GM12878 (cell line): ENCODE results near the gene TMPRSS3. TPM values are rescaled to one million over a fixed set of nuclear protein-coding genes. Genes with fewer than 3 reads are reported as not detected.

Experiments
- ATAC-seq: fragments of 200-7000 bp; cut with Tn5 transposase; 3 replicates; pipeline ENCODE4 v1.9.1; 2020; ENCODE audit warnings: mild to moderate bottlenecking, moderate library complexity
- BruUV-seq: library from RNA; stranded (reverse); fragments of 400-500 nt; replicated peaks from 2 replicates; lab custom pipeline; 2021; lab: Mats Ljungman, UMichigan
- CTCF ChIA-PET: fragments of 300-600 bp; sonication (Branson Sonifier 250); formaldehyde crosslinking; extraction: SDS; loops from one replicate; lab custom pipeline; 2021; ENCODE audit warnings: inconsistent platforms; lab: Yijun Ruan, JAX
- POLR2A ChIA-PET: fragments of 350-600 bp; formaldehyde crosslinking; extraction: SDS; loops from one replicate; lab custom pipeline; 2021; ENCODE audit warnings: inconsistent platforms; lab: Charles Lee
- RAD21 ChIA-PET: fragments of 300-600 bp; sonication (Branson Sonifier 250); formaldehyde crosslinking; loops from one replicate; lab custom pipeline; 2023; ENCODE audit warnings: antibody characterized with exemption; ENCODE audit not compliant: unreplicated experiment; lab: Charles Lee
- SMC1A ChIA-PET: fragments of 300-600 bp; sonication (Branson Sonifier 250); formaldehyde crosslinking; loops from one replicate; lab custom pipeline; 2023; ENCODE audit not compliant: unreplicated experiment, uncharacterized antibody; lab: Charles Lee
- DNase-seq: peaks from one replicate; pipeline ENCODE4 v3.0.0-alpha.2; 2011; ENCODE audit warnings: low read depth, low spot score
- FAIRE-seq: peaks from 3 replicates; lab custom pipeline; 2011; peaks lifted over from hg19 to GRCh38; lab: Jason Lieb, UNC
- H2AFZ ChIP-seq: 2 replicates; pipeline ENCODE4 v1.6.0; 2011; ENCODE audit warnings: low read depth, low read length, control low read depth; ENCODE audit not compliant: control insufficient read depth
- H3K27ac ChIP-seq: 2 replicates; pipeline ENCODE4 v1.5.1; 2011; ENCODE audit warnings: control low read depth; ENCODE audit not compliant: control insufficient read depth, insufficient read depth
- H3K27me3 ChIP-seq, 2 experiments: replicated peaks in 1 of 2; 2 replicates each; pipeline versions ENCODE4 v1.6.0 to v1.6.1; 2011; ENCODE audit warnings: low read length in 1 of 2; ENCODE audit not compliant: control insufficient read depth in 2 of 2, insufficient read depth in 2 of 2
- H3K36me3 ChIP-seq, 2 experiments: 2 replicates each; pipeline ENCODE4 v1.5.1; 2011; ENCODE audit warnings: low read length in 1 of 2; ENCODE audit not compliant: control insufficient read depth in 2 of 2, insufficient read depth in 2 of 2
- H3K4me1 ChIP-seq: 2 replicates; pipeline ENCODE4 v1.6.1; 2011; ENCODE audit warnings: mild to moderate bottlenecking, low read length, moderate library complexity, mixed read lengths; ENCODE audit not compliant: control insufficient read depth, insufficient read depth
- H3K4me2 ChIP-seq: 2 replicates; pipeline ENCODE4 v1.6.0; 2011; ENCODE audit warnings: control low read depth; ENCODE audit not compliant: control insufficient read depth, insufficient read depth
- H3K4me3 ChIP-seq: fragments of 200-600 bp; sonication (generic); 2 replicates; pipeline ENCODE4 v1.5.1; 2016
- H3K79me2 ChIP-seq: 2 replicates; pipeline ENCODE4 v1.6.0; 2011; ENCODE audit warnings: low read length; ENCODE audit not compliant: control insufficient read depth, insufficient read depth
- H3K9ac ChIP-seq: 2 replicates; pipeline ENCODE4 v1.8.0; 2011; ENCODE audit warnings: low read length, control low read depth, mixed read lengths; ENCODE audit not compliant: control insufficient read depth, insufficient read depth
- H3K9me3 ChIP-seq: replicated peaks from 3 replicates; pipeline ENCODE4 v1.5.1; 2011; ENCODE audit warnings: mild to moderate bottlenecking, low read length; ENCODE audit not compliant: control insufficient read depth, insufficient read depth
- H4K20me1 ChIP-seq: 2 replicates; pipeline ENCODE4 v1.6.0; 2011; ENCODE audit not compliant: control insufficient read depth, insufficient read depth
- CBFB ChIP-seq: IDR thresholded peaks from 2 replicates; pipeline ENCODE4 v1.6.1; 2016; ENCODE audit warnings: antibody characterized with exemption, low read depth
- CEBPB ChIP-seq, 2 experiments: fragments of 150-350 bp in 1 of 2; IDR thresholded peaks; 2 replicates each; pipeline ENCODE4 v1.6.1; 2012 to 2014; ENCODE audit warnings: low read depth in 2 of 2, low read length in 2 of 2, borderline replicate concordance in 1 of 2, inconsistent platforms in 1 of 2
- ETV6 ChIP-seq, 2 experiments: fragments of 450-650 bp in 1 of 2; IDR thresholded peaks in 1 of 2; conservative IDR thresholded peaks in 1 of 2; 2 replicates each; pipeline ENCODE4 v1.6.1; 2014; ENCODE audit warnings: antibody characterized with exemption in 1 of 2, borderline replicate concordance in 1 of 2, low read depth in 1 of 2, mild to moderate bottlenecking in 1 of 2, moderate library complexity in 1 of 2
- FOS ChIP-seq: IDR thresholded peaks from 3 replicates; pipeline ENCODE4 v1.6.1; 2011; ENCODE audit warnings: borderline replicate concordance; ENCODE audit not compliant: insufficient read length; ENCODE audit errors: extremely low read depth
- IRF4 ChIP-seq: IDR thresholded peaks from 2 replicates; pipeline ENCODE4 v1.6.1; 2011; ENCODE audit warnings: low read depth, low read length
- LARP7 ChIP-seq: fragments of 450-650 bp; IDR thresholded peaks from 2 replicates; pipeline ENCODE4 v1.6.1; 2017; ENCODE audit warnings: mild to moderate bottlenecking
- MXI1 ChIP-seq: fragments of 150-350 bp; IDR thresholded peaks from 2 replicates; pipeline ENCODE4 v1.6.1; 2011; ENCODE audit warnings: low read depth, mild to moderate bottlenecking, inconsistent platforms, low read length, improper control_type of control experiment
- MYC ChIP-seq: IDR thresholded peaks from 2 replicates; pipeline ENCODE4 v1.6.1; 2011; ENCODE audit warnings: mild to moderate bottlenecking, low read length, moderate library complexity, inconsistent platforms; ENCODE audit not compliant: insufficient read depth, insufficient replicate concordance, insufficient read length, severe bottlenecking
- NBN ChIP-seq: fragments of 450-650 bp; IDR thresholded peaks from 2 replicates; pipeline ENCODE4 v1.6.1; 2016
- NFXL1 ChIP-seq: fragments of 450-650 bp; IDR thresholded peaks from 2 replicates; pipeline ENCODE4 v1.6.1; 2017; ENCODE audit warnings: antibody characterized with exemption, mild to moderate bottlenecking, borderline replicate concordance
- PML ChIP-seq: IDR thresholded peaks from 2 replicates; pipeline ENCODE4 v1.6.1; 2012; ENCODE audit warnings: low read length, inconsistent platforms
- POLR2AphosphoS2 ChIP-seq: IDR thresholded peaks from 2 replicates; pipeline ENCODE4 v1.6.1; 2011; ENCODE audit warnings: low read depth, mild to moderate bottlenecking, low read length, improper control_type of control experiment, moderate library complexity
- SMARCA5 ChIP-seq: fragments of 450-650 bp; IDR thresholded peaks from 2 replicates; pipeline ENCODE4 v1.6.1; 2017; ENCODE audit warnings: mild to moderate bottlenecking
- SMC3 ChIP-seq: IDR thresholded peaks from 2 replicates; pipeline ENCODE4 v1.6.1; 2011; ENCODE audit warnings: low read length, improper control_type of control experiment, borderline replicate concordance
- TAF1 ChIP-seq: IDR thresholded peaks from 2 replicates; pipeline ENCODE4 v1.6.1; 2011; ENCODE audit warnings: mild to moderate bottlenecking, low read depth, low read length, borderline replicate concordance
- TCF12 ChIP-seq: IDR thresholded peaks from 2 replicates; pipeline ENCODE4 v1.6.1; 2011; ENCODE audit warnings: low read depth, mild to moderate bottlenecking, low read length
- YY1 ChIP-seq: IDR thresholded peaks from 2 replicates; pipeline ENCODE4 v1.6.1; 2011; ENCODE audit warnings: low read depth, mild to moderate bottlenecking, low read length
- ZBTB40 ChIP-seq: fragments of 450-650 bp; IDR thresholded peaks from 2 replicates; pipeline ENCODE4 v1.6.1; 2016; ENCODE audit warnings: mild to moderate bottlenecking, moderate library complexity, borderline replicate concordance
- WGBS: methylation state at CpG from one replicate; pipeline ENCODE4 v1.1.6; 2016; ENCODE audit warnings: low lambda C conversion rate; ENCODE audit not compliant: insufficient replicate concordance, insufficient coverage; ENCODE audit errors: missing lambda C conversion rate; 5-methylcytosine and 5-hydroxymethylcytosine counted together
- in situ Hi-C: fragments of 300-500 bp; cut with MboI; formaldehyde crosslinking; loops from 9 replicates; pipeline ENCODE4 v1.14.3; 2018; ENCODE audit warnings: mixed read lengths
- intact Hi-C: fragments of 100-400 bp; cut with micrococcal nuclease; formaldehyde crosslinking; loops from one replicate; pipeline ENCODE4 v1.14.2; 2022; ENCODE audit not compliant: unreplicated experiment
- polyA plus RNA-seq, 11 experiments: library from polyadenylated mRNA; depleted of rRNA in 4 of 11; unstranded in 6 of 11; stranded (reverse) in 5 of 11; fragments of >200 nt; fragmentation: Nextera tagmentation in 4 of 11; fragmentation: Illumina TruSeq in 1 of 11; extraction: Ambion mirVana in 4 of 11; extraction: Trizol in 1 of 11; gene quantifications; 1 replicate in 1 of 11; 2 replicates in 10 of 11; pipeline versions ENCODE4 v1.2.1 to v1.2.3, GENCODE V29; 2011 to 2016; ENCODE audit warnings: inconsistent platforms in 2 of 11, missing spikeins in 2 of 11, low read depth in 1 of 11
- total RNA-seq, 4 experiments: library from RNA; depleted of rRNA in 3 of 4; stranded (reverse); fragments of >200 nt in 3 of 4; fragmentation: Illumina TruSeq in 1 of 4; extraction: Trizol in 1 of 4; gene quantifications; 2 replicates each; pipeline versions ENCODE4 v1.2.1 to v1.2.3, GENCODE V29; 2013 to 2021
- TF ChIP-seq, protein P1 (sequence below): IDR thresholded peaks from 2 replicates; pipeline ENCODE4 v1.6.1; 2012; ENCODE audit warnings: low read depth, low read length, improper control_type of control experiment

TMPRSS3 gene
- total and polyA plus RNA-seq, 10 of the 15 experiments (the other 5 are each of a cell fraction or from before 2014, with no cell fraction given), result 0.51 to 1.5 (median 0.82) TPM; not detected in 1

DNA sequence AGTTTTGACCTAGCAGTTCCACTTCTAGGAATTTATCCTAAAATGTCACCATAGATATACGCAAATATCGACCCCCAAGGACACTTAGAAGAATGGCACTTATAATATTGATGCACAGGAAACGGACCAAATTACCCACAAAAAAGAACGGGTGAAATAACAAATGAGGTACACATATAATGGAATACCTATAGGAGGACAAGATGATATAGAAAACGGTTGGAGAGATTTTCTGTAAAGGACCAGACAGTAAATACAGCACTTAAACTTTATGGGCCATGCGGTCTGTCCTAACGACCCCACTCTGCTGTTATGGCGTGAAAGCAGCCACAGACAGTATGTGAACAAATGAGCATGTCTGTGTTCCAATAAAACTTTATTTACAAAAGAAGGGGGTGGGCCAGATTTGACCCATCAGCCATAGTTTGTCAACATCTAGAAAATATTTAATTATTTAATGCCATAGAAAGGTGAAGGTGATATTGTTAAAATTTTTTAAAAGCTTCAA is 2.4 kb downstream of the TMPRSS3 start:
- ChIA-PET POLR2A (interaction anchor here (0.8 to 3.4 kb wide), 12 partner anchors 9 to 160 kb away, joined by 3 to 27 read pairs (median 4); partner anchors contain the start of gene UBASH3A), RAD21 (interaction anchor here (0.6 to 3.3 kb wide), 25 partner anchors 8 to 161 kb away, joined by 3 to 54 read pairs (median 4); partner anchors contain the start of gene UBASH3A), CTCF (interaction anchor here (0.6 to 2.8 kb wide), 14 partner anchors 9 to 143 kb away, joined by 3 to 20 read pairs (median 6); partner anchors contain the start of gene UBASH3A), SMC1A (interaction anchor here (0.7 to 4.8 kb wide), 21 partner anchors 9 to 245 kb away, joined by 3 to 124 read pairs (median 5); partner anchors contain the start of gene UBASH3A)
- Histone ChIP-seq H3K36me3 (no peaks in the 10 kb centered on the region), H3K4me1 (peaks cover 47% of the 10 kb centered on the region), H3K4me3 (peak overlapping the region; percentile 33; the same call in 1 of the 2 replicates), H3K27me3 (no peaks in the 10 kb centered on the region), H3K9me3 (no peaks in the 10 kb centered on the region), H3K9ac (peak overlapping the region; percentile 58), H3K79me2 (peaks cover 12% of the 10 kb centered on the region), H3K4me2 (peak overlapping the region; percentile 61), H3K27ac (peak overlapping the region; percentile 91), H2AFZ (peak overlapping the region; percentile 53), H4K20me1 (no peaks in the 10 kb centered on the region)
- intact Hi-C loops (loop anchor here (1.0 to 2.0 kb wide), 3 partner anchors 22 to 47 kb away; no protein-coding TSS in a partner anchor), in situ Hi-C loops (no loop called here)
- DNase-seq (no peak), FAIRE-seq (no peak), ATAC-seq (no peak; the same call in 1 of the 3 replicates)
- 13% methylated on average over 8 of the region's 8 CpGs for WGBS
- no TSS peak for BruUV-seq
- no peak; the same call in 1 of the 2 replicates for TF ChIP-seq PML
- no peak for TF ChIP-seq MXI1
- TF ChIP-seq SMARCA5, result no peak
- TF ChIP-seq SMC3, result no peak; the same call in 1 of the 2 replicates
- 0 out of 2 replicates have a peak, but pooled peaks have one; percentile 26 for TF ChIP-seq YY1
- peak in 1 of 2 experiments; percentile 5; a peak in 1 of 4 replicates for TF ChIP-seq ETV6 (conservative IDR thresholded peaks at IDR 0.05 in 1 of 2, IDR thresholded peaks at IDR 0.05 in 1 of 2; ENCODE audit: borderline replicate concordance in 1 of 2, low read depth in 1 of 2)
- no peak for TF ChIP-seq IRF4
- no peak for TF ChIP-seq POLR2AphosphoS2
- TF ChIP-seq, protein P1, sequence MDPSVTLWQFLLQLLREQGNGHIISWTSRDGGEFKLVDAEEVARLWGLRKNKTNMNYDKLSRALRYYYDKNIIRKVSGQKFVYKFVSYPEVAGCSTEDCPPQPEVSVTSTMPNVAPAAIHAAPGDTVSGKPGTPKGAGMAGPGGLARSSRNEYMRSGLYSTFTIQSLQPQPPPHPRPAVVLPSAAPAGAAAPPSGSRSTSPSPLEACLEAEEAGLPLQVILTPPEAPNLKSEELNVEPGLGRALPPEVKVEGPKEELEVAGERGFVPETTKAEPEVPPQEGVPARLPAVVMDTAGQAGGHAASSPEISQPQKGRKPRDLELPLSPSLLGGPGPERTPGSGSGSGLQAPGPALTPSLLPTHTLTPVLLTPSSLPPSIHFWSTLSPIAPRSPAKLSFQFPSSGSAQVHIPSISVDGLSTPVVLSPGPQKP, result no peak
- TF ChIP-seq TCF12, result no peak
- TF ChIP-seq NBN, result peak; percentile 32; the same call in 1 of the 2 replicates
- no peak for TF ChIP-seq FOS
- TF ChIP-seq NFXL1, result no peak
- peak; percentile 98 for TF ChIP-seq ZBTB40
- TF ChIP-seq TAF1, result 0 out of 2 replicates have a peak, but pooled peaks have one; percentile 22
- TF ChIP-seq CBFB, result no peak
- no peak for TF ChIP-seq MYC
- 0 out of 4 replicates have a peak, but pooled peaks of 1 of the 2 experiments have one; percentile 23 for TF ChIP-seq CEBPB (IDR thresholded peaks at IDR 0.05; ENCODE audit: borderline replicate concordance in 1 of 2, low read depth in 2 of 2, low read length in 2 of 2)
- TF ChIP-seq LARP7, result no peak
